Ovary (tissue), 9 donors: ENCODE measurements around the gene INTS13. TPM values are rescaled to one million over a fixed set of nuclear protein-coding genes. Genes with fewer than 3 reads are reported as not detected.
"Not testable (repeated sequence)": the region's sequence is repeated elsewhere in the genome, so short reads cannot be mapped to it uniquely, and the experiment has no call there.

Experiments
- DNase-seq, 5 donors: peaks; one replicate each; pipeline ENCODE4 v3.0.0-alpha.2; 2019 to 2020
- H3K27ac ChIP-seq, 2 donors: fragments of 200-600 bp; one replicate each; pipeline versions ENCODE4 v1.5.1 to v1.8.0; 2019 to 2022
- H3K27me3 ChIP-seq: fragments of 200-600 bp; one replicate; pipeline ENCODE4 v1.8.0; 2022
- H3K36me3 ChIP-seq: fragments of 200-600 bp; sonication (generic); one replicate; pipeline ENCODE4 v1.5.1; 2019
- H3K4me1 ChIP-seq: one replicate; pipeline ENCODE4 v1.8.1; 2013; ENCODE audit warnings: mild to moderate bottlenecking, moderate library complexity; ENCODE audit not compliant: insufficient read depth
- H3K4me3 ChIP-seq: fragments of 200-600 bp; sonication (generic); one replicate; pipeline ENCODE4 v1.5.1; 2017
- H3K9me3 ChIP-seq, 2 donors: fragments of 200-600 bp in 1 of 2; sonication (generic) in 1 of 2; one replicate each; pipeline versions ENCODE4 v1.5.1 to v1.8.1; 2013 to 2019; ENCODE audit warnings: mild to moderate bottlenecking in 1 of 2, moderate library complexity in 1 of 2
- EP300 ChIP-seq: sonication (generic); formaldehyde crosslinking; IDR thresholded peaks from one replicate; pipeline ENCODE4 v1.6.1; 2017; ENCODE audit warnings: antibody characterized with exemption
- POLR2A ChIP-seq: fragments of 450-650 bp; IDR thresholded peaks from one replicate; pipeline ENCODE4 v1.6.1; 2017; ENCODE audit warnings: antibody characterized with exemption, mild to moderate bottlenecking, moderate library complexity
- WGBS, 3 donors: extraction: QIAGEN DNeasy Blood & Tissue Kit in 1 of 3; methylation state at CpG; one replicate each; pipeline versions ENCODE4 v1.1.5 to v1.1.7; 2013 to 2017; 5-methylcytosine and 5-hydroxymethylcytosine counted together
- intact Hi-C, 4 donors: fragments of 100-400 bp; cut with DNase I; formaldehyde crosslinking; loops; one replicate each; pipeline versions ENCODE4 v1.11.0 to v1.15.1; 2022 to 2023
- polyA plus RNA-seq, 2 donors: library from polyadenylated mRNA; stranded (reverse); fragments of 200-250 nt in 1 of 2; fragments of 350-450 nt in 1 of 2; fragmentation: Illumina TruSeq in 1 of 2; extraction: RNeasy Lipid Tissue Mini Kit (QIAGEN cat#74804) in 1 of 2; gene quantifications; one replicate each; pipeline ENCODE4 v1.2.3, GENCODE V29; 2013 to 2014
- total RNA-seq, 7 donors: library from RNA; depleted of rRNA in 2 of 7; stranded (reverse); fragments of >200 nt in 2 of 7; fragmentation: NEBNext Ultra II Directional in 3 of 7; extraction: Animal tissue kit (Norgen Biotek cat#: 25700) in 3 of 7; gene quantifications; one replicate each; pipeline versions ENCODE4 v1.1.0 to v1.2.4, GENCODE V29; 2016 to 2023
- TF ChIP-seq, protein P1 (sequence below), 3 donors: fragments of 450-650 bp in 2 of 3; fragments of 200-600 bp in 1 of 3; IDR thresholded peaks; one replicate each; pipeline versions ENCODE4 v1.5.1 to v1.8.0; 2016 to 2022; ENCODE audit warnings: antibody characterized with exemption in 3 of 3, mild to moderate bottlenecking in 1 of 3
- donor health status: DM: no; HTN: no; CAD: no; lungs with moderate emphysema.
- donor health status: DM: no; HTN: no; CAD: no.
- donor health status: Bipolar disorder and iron deficiency.
- donor health status: DM: yes; HTN: yes; CAD: no.
- donor health status: DM: no; HTN: no; CAD: no.
- donor health status: DM: yes; HTN: yes; CAD: no.

Gene INTS13
- total and polyA plus RNA-seq, 9 donors = 10.4 to 18.1 (median 16.3) TPM

- Histone ChIP-seq H3K4me3 (no peak overlapping the region), H3K27ac (no peak overlapping the region), H3K9me3 (no peaks in the 10 kb centered on the region), H3K36me3 (no peaks in the 10 kb centered on the region), H3K27me3 (no peaks in the 10 kb centered on the region), H3K4me1 (no peaks in the 10 kb centered on the region)
- no peak for DNase-seq
- intact Hi-C loops = no loop called here
- no peak for TF ChIP-seq POLR2A
- TF ChIP-seq, protein P1, sequence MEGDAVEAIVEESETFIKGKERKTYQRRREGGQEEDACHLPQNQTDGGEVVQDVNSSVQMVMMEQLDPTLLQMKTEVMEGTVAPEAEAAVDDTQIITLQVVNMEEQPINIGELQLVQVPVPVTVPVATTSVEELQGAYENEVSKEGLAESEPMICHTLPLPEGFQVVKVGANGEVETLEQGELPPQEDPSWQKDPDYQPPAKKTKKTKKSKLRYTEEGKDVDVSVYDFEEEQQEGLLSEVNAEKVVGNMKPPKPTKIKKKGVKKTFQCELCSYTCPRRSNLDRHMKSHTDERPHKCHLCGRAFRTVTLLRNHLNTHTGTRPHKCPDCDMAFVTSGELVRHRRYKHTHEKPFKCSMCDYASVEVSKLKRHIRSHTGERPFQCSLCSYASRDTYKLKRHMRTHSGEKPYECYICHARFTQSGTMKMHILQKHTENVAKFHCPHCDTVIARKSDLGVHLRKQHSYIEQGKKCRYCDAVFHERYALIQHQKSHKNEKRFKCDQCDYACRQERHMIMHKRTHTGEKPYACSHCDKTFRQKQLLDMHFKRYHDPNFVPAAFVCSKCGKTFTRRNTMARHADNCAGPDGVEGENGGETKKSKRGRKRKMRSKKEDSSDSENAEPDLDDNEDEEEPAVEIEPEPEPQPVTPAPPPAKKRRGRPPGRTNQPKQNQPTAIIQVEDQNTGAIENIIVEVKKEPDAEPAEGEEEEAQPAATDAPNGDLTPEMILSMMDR (IDR thresholded peaks at IDR 0.05) = no peak
- no peak for TF ChIP-seq EP300
- 88 to 91% (median 88%) methylated on average over 5 of the region's 5 CpGs for WGBS, 3 donors
These were observed 19.2 kb downstream of the INTS13 start for GRCh38 chr12:26918321-26919215.

GRCh38 chr12:26906704-26907103 lies 31.1 kb downstream of the INTS13 start:
- 59 to 78% (median 67%) methylated on average over 1 of the region's 1 CpG for WGBS, 3 donors
- Histone ChIP-seq H3K27ac (no peak overlapping the region), H3K4me1 (no peaks in the 10 kb centered on the region), H3K4me3 (no peak overlapping the region), H3K36me3 (no peaks in the 10 kb centered on the region), H3K9me3 (no peaks in the 10 kb centered on the region), H3K27me3 (no peaks in the 10 kb centered on the region)
- TF ChIP-seq POLR2A (no peak), EP300 (no peak)
- TF ChIP-seq, protein P1 (IDR thresholded peaks at IDR 0.05) = no peak
- intact Hi-C loops = no loop called here
- no peak for DNase-seq

- no peaks in the 10 kb centered on the region for H3K9me3 ChIP-seq
- WGBS, 3 donors = 39 to 47% (median 46%) methylated on average over 1 of the region's 1 CpG
- DNase-seq = no peak
- no peak overlapping the region for H3K27ac ChIP-seq
- no peak for TF ChIP-seq POLR2A
- TF ChIP-seq, protein P1 (IDR thresholded peaks at IDR 0.05) = no peak
- no peak for TF ChIP-seq EP300
- H3K36me3 ChIP-seq = no peaks in the 10 kb centered on the region
- intact Hi-C loops = no loop called here
- no peaks in the 10 kb centered on the region for H3K4me1 ChIP-seq
- H3K4me3 ChIP-seq = no peak overlapping the region
- no peaks in the 10 kb centered on the region for H3K27me3 ChIP-seq
These were observed 31.8 kb downstream of the INTS13 start for GRCh38 chr12:26906024-26906423.

GRCh38 chr12:26903396-26903795 lies 34.4 kb downstream of the INTS13 start:
- DNase-seq, H3K9me3 ChIP-seq, H3K27me3 ChIP-seq, H3K4me3 ChIP-seq, H3K4me1 ChIP-seq, H3K36me3 ChIP-seq, H3K27ac ChIP-seq, intact Hi-C loops: not testable (repeated sequence)
- 64 to 99% (median 65%) methylated on average over 2 to 3 of the region's 3 CpGs for WGBS, 3 donors

DNA sequence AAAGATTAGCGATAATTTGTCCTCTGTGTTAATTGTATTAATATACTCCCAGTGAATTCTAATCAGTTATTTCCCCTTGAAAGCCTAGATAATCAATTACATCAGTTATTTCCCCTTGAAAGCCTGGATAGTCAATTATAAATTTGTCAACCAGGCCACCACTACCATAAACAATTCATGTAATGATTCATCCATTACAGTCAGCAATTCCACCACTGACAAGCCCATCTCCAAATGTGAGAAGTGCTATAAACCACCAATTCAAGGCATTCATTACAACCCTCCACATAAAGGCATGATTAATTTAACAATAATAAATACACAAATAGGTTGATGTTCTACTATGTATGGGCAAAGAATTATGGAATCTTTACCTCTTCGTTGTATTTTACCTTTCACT lies 40.9 kb downstream of the INTS13 start:
- no peak for DNase-seq
- intact Hi-C loops = no loop called here
- 97 to 99% (median 98%) methylated on average over 2 of the region's 2 CpGs for WGBS, 3 donors
- Histone ChIP-seq H3K4me3 (no peak overlapping the region), H3K9me3 (no peaks in the 10 kb centered on the region), H3K4me1 (no peaks in the 10 kb centered on the region), H3K27me3 (no peaks in the 10 kb centered on the region), H3K27ac (no peak overlapping the region), H3K36me3 (no peaks in the 10 kb centered on the region)
- TF ChIP-seq EP300 = no peak
- no peak for TF ChIP-seq POLR2A
- TF ChIP-seq, protein P1 (IDR thresholded peaks at IDR 0.05) = no peak
